ENCODE results near the gene ATP5PD.

Gene ATP5PD

DNA sequence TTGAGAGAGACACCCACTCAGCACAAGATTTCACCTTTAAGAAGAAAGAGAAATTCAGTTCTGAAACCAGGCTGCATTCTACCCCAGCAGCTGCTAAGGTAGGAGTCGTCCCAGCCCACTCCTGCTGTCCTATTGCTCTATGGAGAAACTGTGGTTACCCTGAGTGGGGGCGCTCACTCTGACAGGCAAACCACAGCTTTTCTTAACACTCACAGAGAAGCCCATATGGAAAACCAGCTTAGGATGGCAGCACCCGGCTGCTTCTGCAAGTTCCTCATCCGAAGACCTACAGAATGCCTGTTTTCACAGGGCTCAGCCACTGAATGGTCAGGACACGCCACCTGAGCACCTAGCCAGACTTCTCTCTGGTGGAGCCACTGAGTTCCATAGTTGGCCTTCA is 7.5 kb downstream of the ATP5PD start:
- TF ChIP-seq, protein P1, sequence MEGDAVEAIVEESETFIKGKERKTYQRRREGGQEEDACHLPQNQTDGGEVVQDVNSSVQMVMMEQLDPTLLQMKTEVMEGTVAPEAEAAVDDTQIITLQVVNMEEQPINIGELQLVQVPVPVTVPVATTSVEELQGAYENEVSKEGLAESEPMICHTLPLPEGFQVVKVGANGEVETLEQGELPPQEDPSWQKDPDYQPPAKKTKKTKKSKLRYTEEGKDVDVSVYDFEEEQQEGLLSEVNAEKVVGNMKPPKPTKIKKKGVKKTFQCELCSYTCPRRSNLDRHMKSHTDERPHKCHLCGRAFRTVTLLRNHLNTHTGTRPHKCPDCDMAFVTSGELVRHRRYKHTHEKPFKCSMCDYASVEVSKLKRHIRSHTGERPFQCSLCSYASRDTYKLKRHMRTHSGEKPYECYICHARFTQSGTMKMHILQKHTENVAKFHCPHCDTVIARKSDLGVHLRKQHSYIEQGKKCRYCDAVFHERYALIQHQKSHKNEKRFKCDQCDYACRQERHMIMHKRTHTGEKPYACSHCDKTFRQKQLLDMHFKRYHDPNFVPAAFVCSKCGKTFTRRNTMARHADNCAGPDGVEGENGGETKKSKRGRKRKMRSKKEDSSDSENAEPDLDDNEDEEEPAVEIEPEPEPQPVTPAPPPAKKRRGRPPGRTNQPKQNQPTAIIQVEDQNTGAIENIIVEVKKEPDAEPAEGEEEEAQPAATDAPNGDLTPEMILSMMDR (IDR thresholded peaks at IDR 0.05; ENCODE audit: low read depth, low read length) = no peak
- no peak for TF ChIP-seq EZH2phosphoT487 (IDR thresholded peaks at IDR 0.05; ENCODE audit: low read depth)
- H3K27ac ChIP-seq (ENCODE audit: low read length) = no peak overlapping the region
- H4K20me1 ChIP-seq (ENCODE audit: insufficient read depth, low read length) = no peaks in the 10 kb centered on the region
- no peak overlapping the region for H2AFZ ChIP-seq (ENCODE audit: low read depth, low read length)
- peaks cover 3% of the 10 kb centered on the region; the same call in 1 of the 2 replicates for H3K4me1 ChIP-seq (ENCODE audit: low read length)
- H3K79me2 ChIP-seq (ENCODE audit: low read length) = no peaks in the 10 kb centered on the region
- no peak overlapping the region for H3K4me3 ChIP-seq (ENCODE audit: low read length)
- H3K9ac ChIP-seq (ENCODE audit: low read length) = no peak overlapping the region
- no peaks in the 10 kb centered on the region for H3K9me3 ChIP-seq (ENCODE audit: insufficient read depth, low read length)
- no peaks in the 10 kb centered on the region for H3K27me3 ChIP-seq (ENCODE audit: low read depth, low read length)
- peaks cover 16% of the 10 kb centered on the region for H3K36me3 ChIP-seq (replicated peaks; ENCODE audit: low read depth, low read length)
- H3K4me2 ChIP-seq (ENCODE audit: low read length) = no peak overlapping the region

- H3K4me1 ChIP-seq (ENCODE audit: low read length) = peaks cover 7% of the 10 kb centered on the region
- H3K79me2 ChIP-seq (ENCODE audit: low read length) = no peaks in the 10 kb centered on the region
- no peak overlapping the region for H3K4me3 ChIP-seq (ENCODE audit: low read length)
- no peak overlapping the region for H3K27ac ChIP-seq (ENCODE audit: low read length)
- TF ChIP-seq, protein P1 (IDR thresholded peaks at IDR 0.05; ENCODE audit: low read depth, low read length) = no peak
- TF ChIP-seq EZH2phosphoT487 (IDR thresholded peaks at IDR 0.05; ENCODE audit: low read depth) = no peak
- H3K27me3 ChIP-seq (ENCODE audit: low read depth, low read length) = no peaks in the 10 kb centered on the region
- no peak overlapping the region for H2AFZ ChIP-seq (ENCODE audit: low read depth, low read length)
- peaks cover 16% of the 10 kb centered on the region for H3K36me3 ChIP-seq (replicated peaks; ENCODE audit: low read depth, low read length)
- no peaks in the 10 kb centered on the region for H4K20me1 ChIP-seq (ENCODE audit: insufficient read depth, low read length)
- H3K9ac ChIP-seq (ENCODE audit: low read length) = no peak overlapping the region
- H3K4me2 ChIP-seq (ENCODE audit: low read length) = no peak overlapping the region
- no peaks in the 10 kb centered on the region for H3K9me3 ChIP-seq (ENCODE audit: insufficient read depth, low read length)
Measured at GRCh38 chr17:75036643-75037268, 10.0 kb downstream of the ATP5PD start.

DNA sequence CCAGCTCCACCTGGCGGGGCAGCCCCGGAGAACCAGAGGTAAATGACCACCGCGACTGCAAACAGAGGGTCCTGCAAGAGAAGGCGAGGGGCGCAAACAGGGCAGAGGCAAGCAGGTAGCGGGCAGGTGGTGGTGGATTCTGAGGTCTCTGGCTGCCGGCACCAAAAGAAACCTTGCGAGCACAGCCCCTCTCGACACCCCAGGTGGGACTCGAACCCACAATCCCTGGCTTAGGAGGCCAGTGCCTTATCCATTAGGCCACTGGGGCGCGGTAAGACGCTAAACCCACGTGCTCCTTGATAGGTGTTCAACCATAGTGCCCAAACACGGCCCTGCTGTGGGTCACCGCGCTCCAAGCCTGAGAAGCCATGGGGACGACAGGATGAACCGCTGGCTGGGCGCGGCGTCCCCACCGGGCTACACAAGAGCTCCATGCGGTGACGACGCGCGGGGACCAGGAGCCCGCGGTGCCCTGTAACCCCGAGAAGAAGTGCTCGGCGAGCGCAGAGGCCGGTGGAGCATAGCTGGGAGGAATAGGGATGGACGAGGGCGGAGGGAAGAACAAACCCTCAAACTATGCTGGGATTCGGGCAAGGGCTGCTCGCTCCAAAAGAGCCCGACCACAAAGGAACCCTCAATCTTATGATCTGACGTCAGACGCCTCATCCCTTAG is 12.4 kb downstream of the ATP5PD start:
- no peaks in the 10 kb centered on the region for H3K27me3 ChIP-seq (ENCODE audit: low read depth, low read length)
- H3K4me3 ChIP-seq (ENCODE audit: low read length) = peak overlapping the region; percentile 97
- H3K9ac ChIP-seq (ENCODE audit: low read length) = peak overlapping the region; percentile 98
- H4K20me1 ChIP-seq (ENCODE audit: insufficient read depth, low read length) = no peaks in the 10 kb centered on the region
- H3K36me3 ChIP-seq (replicated peaks; ENCODE audit: low read depth, low read length) = peaks cover 9% of the 10 kb centered on the region
- H3K79me2 ChIP-seq (ENCODE audit: low read length) = no peaks in the 10 kb centered on the region
- H3K27ac ChIP-seq (ENCODE audit: low read length) = peak overlapping the region; percentile 90
- peak overlapping the region; percentile 97 for H2AFZ ChIP-seq (ENCODE audit: low read depth, low read length)
- no peak for TF ChIP-seq EZH2phosphoT487 (IDR thresholded peaks at IDR 0.05; ENCODE audit: low read depth)
- TF ChIP-seq, protein P1 (IDR thresholded peaks at IDR 0.05; ENCODE audit: low read depth, low read length) = no peak
- H3K4me2 ChIP-seq (ENCODE audit: low read length) = peak overlapping the region; percentile 98
- peaks cover 4% of the 10 kb centered on the region; the same call in 1 of the 2 replicates for H3K9me3 ChIP-seq (ENCODE audit: insufficient read depth, low read length)
- peaks cover 7% of the 10 kb centered on the region for H3K4me1 ChIP-seq (ENCODE audit: low read length)

Data from OCI-LY3 (cell line).